Endothelial cell of umbilical vein (primary cell): ENCODE results near the gene CORO7. TPM values are rescaled to one million over a fixed set of nuclear protein-coding genes. Genes with fewer than 3 reads are reported as not detected.

Experiments
- BruUV-seq: library from RNA; stranded (reverse); fragments of 400-500 nt; replicated peaks from 2 replicates; lab custom pipeline; 2021; lab: Mats Ljungman, UMichigan
- CTCF ChIA-PET: fragments of 300-600, 350-600 bp; sonication (Branson Sonifier 250); formaldehyde crosslinking; loops from one replicate; lab custom pipeline; 2021; ENCODE audit warnings: antibody characterized with exemption, inconsistent platforms; lab: Charles Lee
- POLR2A ChIA-PET: fragments of 300-600, 350-600 bp; sonication (Branson Sonifier 250); formaldehyde crosslinking; loops from one replicate; lab custom pipeline; 2021; ENCODE audit warnings: antibody characterized with exemption, inconsistent platforms; lab: Charles Lee
- DNase-seq: peaks from one replicate; pipeline ENCODE4 v3.0.0-alpha.2; 2011; ENCODE audit warnings: low read depth, low spot score
- FAIRE-seq: peaks from 2 replicates; lab custom pipeline; 2011; peaks lifted over from hg19 to GRCh38; lab: Jason Lieb, UNC
- H2AFZ ChIP-seq: 2 replicates; pipeline ENCODE4 v1.6.0; 2012; ENCODE audit warnings: low read depth, low read length, control low read depth, inconsistent platforms
- H3K27ac ChIP-seq: 2 replicates; pipeline ENCODE4 v1.5.1; 2011; ENCODE audit warnings: low read depth, mild to moderate bottlenecking, control low read depth, low read length, moderate library complexity; ENCODE audit not compliant: insufficient read depth
- H3K27me3 ChIP-seq, 2 experiments: 2 replicates each; pipeline versions ENCODE4 v1.6.0 to v1.6.1; 2011; ENCODE audit warnings: low read length in 2 of 2, mixed read lengths in 1 of 2; ENCODE audit not compliant: control insufficient read depth in 2 of 2, insufficient read depth in 2 of 2
- H3K36me3 ChIP-seq, 2 experiments: 2 replicates in 1 of 2; 3 replicates in 1 of 2; pipeline ENCODE4 v1.5.1; 2011; ENCODE audit warnings: low read length in 2 of 2, mild to moderate bottlenecking in 1 of 2, moderate library complexity in 1 of 2; ENCODE audit not compliant: control insufficient read depth in 2 of 2, insufficient read depth in 2 of 2; ENCODE audit errors: extremely low read depth in 1 of 2
- H3K4me1 ChIP-seq: 3 replicates; pipeline ENCODE4 v1.5.1; 2011; ENCODE audit warnings: mild to moderate bottlenecking, low read length; ENCODE audit not compliant: control insufficient read depth, insufficient read depth; ENCODE audit errors: extremely low read depth
- H3K4me2 ChIP-seq: 2 replicates; pipeline ENCODE4 v1.6.1; 2011; ENCODE audit warnings: low read length, control low read depth, mixed read lengths; ENCODE audit not compliant: insufficient read depth
- H3K4me3 ChIP-seq, 3 experiments: fragments of 200-600 bp in 1 of 3; sonication (generic), shearing (Covaris generic) in 1 of 3; replicated peaks in 1 of 3; 2 replicates each; pipeline ENCODE4 v1.5.1; 2011 to 2016; ENCODE audit warnings: control low read depth in 3 of 3, low read length in 3 of 3, mild to moderate bottlenecking in 2 of 3, inconsistent platforms in 1 of 3, low read depth in 1 of 3, moderate library complexity in 1 of 3; ENCODE audit not compliant: insufficient read depth in 1 of 3
- H3K79me2 ChIP-seq: 2 replicates; pipeline ENCODE4 v1.6.0; 2012; ENCODE audit warnings: low read length, inconsistent platforms; ENCODE audit not compliant: control insufficient read depth, insufficient read depth
- H3K9ac ChIP-seq: replicated peaks from 2 replicates; pipeline ENCODE3; 2011; ENCODE audit warnings: low read length, control low read depth; ENCODE audit not compliant: insufficient read depth; ENCODE audit errors: extremely low read depth
- H3K9me1 ChIP-seq: replicated peaks from 3 replicates; pipeline ENCODE4 v1.6.0; 2011; ENCODE audit warnings: mild to moderate bottlenecking, low read length; ENCODE audit not compliant: control insufficient read depth, insufficient read depth; ENCODE audit errors: extremely low read depth
- H3K9me3 ChIP-seq: replicated peaks from 2 replicates; pipeline ENCODE4 v1.5.1; 2012; ENCODE audit warnings: low read length, inconsistent platforms; ENCODE audit not compliant: control insufficient read depth, insufficient read depth
- H4K20me1 ChIP-seq: replicated peaks from 2 replicates; pipeline ENCODE3; 2011; ENCODE audit warnings: mild to moderate bottlenecking, low read length; ENCODE audit not compliant: control insufficient read depth, insufficient read depth; ENCODE audit errors: extremely low read depth
- EZH2 ChIP-seq: IDR thresholded peaks from 2 replicates; pipeline ENCODE4 v1.6.1; 2012; ENCODE audit warnings: borderline replicate concordance, low read depth, mild to moderate bottlenecking, moderate library complexity, low read length, inconsistent platforms; ENCODE audit not compliant: severe bottlenecking
- FOS ChIP-seq: IDR thresholded peaks from 2 replicates; pipeline ENCODE4 v1.6.1; 2011; ENCODE audit warnings: mild to moderate bottlenecking, low read length, moderate library complexity, borderline replicate concordance; ENCODE audit not compliant: insufficient read depth
- GATA2 ChIP-seq: IDR thresholded peaks from 2 replicates; pipeline ENCODE4 v1.7.0; 2011; ENCODE audit warnings: low read depth, mild to moderate bottlenecking, moderate library complexity, mixed read lengths, low read length; ENCODE audit not compliant: insufficient read length, insufficient read depth
- MAX ChIP-seq: IDR thresholded peaks from 2 replicates; pipeline ENCODE4 v1.6.1; 2011; ENCODE audit not compliant: insufficient read depth, insufficient read length
- MYC ChIP-seq: IDR thresholded peaks from one replicate; pipeline ENCODE4 v1.6.1; 2011; ENCODE audit warnings: mild to moderate bottlenecking, low read depth, low read length
- POLR2A ChIP-seq: IDR thresholded peaks from 2 replicates; pipeline ENCODE4 v1.6.1; 2012; ENCODE audit warnings: low read depth, mild to moderate bottlenecking, control low read depth, low read length
- POLR2AphosphoS5 ChIP-seq: IDR thresholded peaks from 2 replicates; pipeline ENCODE4 v1.6.1; 2012; ENCODE audit warnings: low read depth, mild to moderate bottlenecking, control low read depth, low read length, moderate library complexity; ENCODE audit not compliant: insufficient read depth
- dilution Hi-C: fragments of 300-500 bp; cut with MboI; formaldehyde crosslinking; loops from one replicate; pipeline ENCODE4 v1.15.0; 2019; ENCODE audit warnings: low sequenced_read_pairs; ENCODE audit not compliant: extremely low pct_ligation_motif_present
- intact Hi-C: fragments of 100-400 bp; cut with micrococcal nuclease; formaldehyde crosslinking; loops from one replicate; pipeline ENCODE4 v1.10.0; 2022
- polyA plus RNA-seq, 4 experiments: library from polyadenylated mRNA; depleted of rRNA in 3 of 4; stranded (reverse) in 3 of 4; unstranded in 1 of 4; fragments of >200 nt; gene quantifications; 2 replicates each; pipeline versions ENCODE4 v1.2.1 to v1.2.3, GENCODE V29; 2011 to 2012; ENCODE audit warnings: missing spikeins in 1 of 4
- total RNA-seq: library from RNA; stranded (reverse); gene quantifications from 2 replicates; pipeline ENCODE4 v1.2.3, GENCODE V29; 2021
- TF ChIP-seq, protein P1 (sequence below), 2 donors: IDR thresholded peaks; 1 replicate in 1 of 2; 2 replicates in 1 of 2; pipeline ENCODE4 v1.5.1; 2011; ENCODE audit warnings: low read length in 2 of 2, mild to moderate bottlenecking in 2 of 2, moderate library complexity in 2 of 2, control low read depth in 1 of 2, inconsistent platforms in 1 of 2, low read depth in 1 of 2; ENCODE audit not compliant: insufficient read depth in 1 of 2; ENCODE audit errors: extremely low read depth in 1 of 2

CORO7 gene
- total and polyA plus RNA-seq, 2 donors (not counting 3 experiments of a cell fraction or from before 2014, with no cell fraction given), result 42.5 to 72.3 TPM

GRCh38 chr16:4349332-4349731 is 67.1 kb downstream of the CORO7 start:
- Histone ChIP-seq H3K4me2 (no peak overlapping the region), H2AFZ (no peak overlapping the region), H3K27ac (no peak overlapping the region), H3K36me3 (peaks cover 0 to 3% of the 10 kb centered on the region in 2 experiments), H3K9ac (no peak overlapping the region), H3K4me1 (peaks cover 7% of the 10 kb centered on the region), H4K20me1 (no peaks in the 10 kb centered on the region), H3K27me3 (no peaks in the 10 kb centered on the region), H3K79me2 (peaks cover 37% of the 10 kb centered on the region), H3K9me1 (no peaks in the 10 kb centered on the region), H3K9me3 (no peaks in the 10 kb centered on the region), H3K4me3 (no peak overlapping the region)
- no TSS peak for BruUV-seq
- DNase-seq (no peak), FAIRE-seq (no peak)
- intact Hi-C loops (no loop called here), dilution Hi-C loops (no loop called here)
- TF ChIP-seq GATA2, result no peak
- no peak for TF ChIP-seq POLR2A
- TF ChIP-seq, protein P1, sequence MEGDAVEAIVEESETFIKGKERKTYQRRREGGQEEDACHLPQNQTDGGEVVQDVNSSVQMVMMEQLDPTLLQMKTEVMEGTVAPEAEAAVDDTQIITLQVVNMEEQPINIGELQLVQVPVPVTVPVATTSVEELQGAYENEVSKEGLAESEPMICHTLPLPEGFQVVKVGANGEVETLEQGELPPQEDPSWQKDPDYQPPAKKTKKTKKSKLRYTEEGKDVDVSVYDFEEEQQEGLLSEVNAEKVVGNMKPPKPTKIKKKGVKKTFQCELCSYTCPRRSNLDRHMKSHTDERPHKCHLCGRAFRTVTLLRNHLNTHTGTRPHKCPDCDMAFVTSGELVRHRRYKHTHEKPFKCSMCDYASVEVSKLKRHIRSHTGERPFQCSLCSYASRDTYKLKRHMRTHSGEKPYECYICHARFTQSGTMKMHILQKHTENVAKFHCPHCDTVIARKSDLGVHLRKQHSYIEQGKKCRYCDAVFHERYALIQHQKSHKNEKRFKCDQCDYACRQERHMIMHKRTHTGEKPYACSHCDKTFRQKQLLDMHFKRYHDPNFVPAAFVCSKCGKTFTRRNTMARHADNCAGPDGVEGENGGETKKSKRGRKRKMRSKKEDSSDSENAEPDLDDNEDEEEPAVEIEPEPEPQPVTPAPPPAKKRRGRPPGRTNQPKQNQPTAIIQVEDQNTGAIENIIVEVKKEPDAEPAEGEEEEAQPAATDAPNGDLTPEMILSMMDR (IDR thresholded peaks at IDR 0.05; ENCODE audit: extremely low read depth in 1 of 2, insufficient read depth in 1 of 2, low read depth in 1 of 2, low read length in 2 of 2), result no peak
- no peak for TF ChIP-seq FOS
- no peak for TF ChIP-seq POLR2AphosphoS5
- TF ChIP-seq EZH2, result no peak
- TF ChIP-seq MYC, result no peak
- TF ChIP-seq MAX, result no peak
- POLR2A ChIA-PET, result no interaction called here
- CTCF ChIA-PET, result interaction anchor here (3.2 kb wide), 1 partner anchor 54 kb away, joined by 42 read pairs; no protein-coding TSS in a partner anchor
